ENCODE results near the gene COL15A1.

- TF ChIP-seq CTCF (IDR thresholded peaks at IDR 0.05; ENCODE audit: low read length) (no peak), EZH2 (optimal IDR thresholded peaks at IDR 0.05; ENCODE audit: low read depth, low read length) (no peak)
These were observed 22.0 kb upstream of the COL15A1 start for GRCh38 chr9:98921732-98922131.
